Colon (tissue), 2 donors: ENCODE results near the gene ORM2.
"Not testable (repeated sequence)": the region's sequence is repeated elsewhere in the genome, so short reads cannot be mapped to it uniquely, and the experiment has no call there.

Experiments used
- FAIRE-seq: peaks from 2 replicates; lab custom pipeline; 2012; peaks lifted over from hg19 to GRCh38; lab: Jason Lieb, UNC
- donor health status: control.
- donor health status: control.

The ORM2 gene

DNA sequence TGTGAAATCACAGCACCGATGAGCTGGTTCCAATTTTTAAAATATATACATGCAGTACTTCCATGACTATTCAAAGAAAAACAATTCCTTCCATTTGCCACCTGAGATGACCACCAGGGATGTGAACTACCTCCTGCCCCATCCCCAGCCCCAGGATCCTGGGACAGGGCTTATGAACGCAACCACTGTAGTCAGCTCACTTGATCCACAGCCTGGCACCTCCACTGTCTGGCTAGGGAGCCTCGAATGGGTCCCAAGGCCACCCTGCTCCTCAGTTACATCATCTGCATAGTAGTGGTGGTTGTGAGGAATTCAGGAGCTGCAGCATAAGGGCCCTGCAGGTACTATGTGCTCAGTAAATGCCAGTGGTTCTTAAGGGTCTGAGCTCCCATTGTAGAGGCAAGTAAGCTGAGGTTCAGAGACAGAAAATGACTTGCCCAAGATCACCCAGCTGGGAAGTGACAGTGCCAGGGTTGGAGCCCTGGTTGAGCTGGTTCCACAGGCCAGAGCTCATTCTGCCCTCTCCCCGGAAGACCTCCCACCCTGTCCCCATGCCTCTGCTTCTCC lies 2.9 kb downstream of the ORM2 start:
- not testable (repeated sequence) for FAIRE-seq

DNA sequence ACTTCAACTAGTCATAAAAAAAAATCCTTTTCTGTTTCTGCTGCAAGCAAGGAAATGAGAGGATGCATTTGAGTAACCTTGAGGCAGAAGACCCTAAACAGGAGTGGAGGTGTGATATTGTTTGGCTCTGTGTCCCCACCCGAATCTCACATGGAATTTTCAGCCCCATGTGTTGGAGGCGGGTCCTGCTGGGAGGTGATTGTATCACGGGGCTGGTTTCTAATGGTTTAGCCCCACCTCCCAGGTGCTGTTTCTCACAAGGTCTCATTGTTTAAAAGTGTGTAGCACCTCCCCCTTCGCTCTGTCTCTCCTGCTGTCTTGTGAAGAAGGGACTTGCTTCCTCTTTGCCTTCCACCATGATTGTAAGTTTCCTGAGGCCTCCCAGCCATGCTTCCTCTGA lies 4.0 kb downstream of the ORM2 start:
- not testable (repeated sequence) for FAIRE-seq

DNA sequence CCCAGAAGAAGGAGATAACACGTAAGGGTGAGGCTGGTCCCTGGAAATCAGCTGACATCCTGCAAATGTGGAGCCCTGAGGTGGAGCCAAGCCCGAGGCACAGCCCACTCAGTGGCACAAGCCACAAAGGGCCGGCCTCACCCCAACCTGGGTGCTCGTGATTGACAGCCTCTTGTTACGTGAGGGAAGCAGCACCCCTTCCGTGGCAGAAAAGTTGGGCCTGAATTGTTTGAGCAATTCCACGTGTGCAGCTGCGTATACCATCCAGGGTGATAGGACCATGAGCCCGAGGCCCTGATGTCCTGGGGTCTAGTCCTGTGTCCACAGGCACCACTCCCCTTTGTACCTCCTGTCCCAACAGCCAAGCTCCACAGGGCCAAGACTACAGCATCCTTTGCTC lies 4.8 kb downstream of the ORM2 start:
- no peak for FAIRE-seq

DNA sequence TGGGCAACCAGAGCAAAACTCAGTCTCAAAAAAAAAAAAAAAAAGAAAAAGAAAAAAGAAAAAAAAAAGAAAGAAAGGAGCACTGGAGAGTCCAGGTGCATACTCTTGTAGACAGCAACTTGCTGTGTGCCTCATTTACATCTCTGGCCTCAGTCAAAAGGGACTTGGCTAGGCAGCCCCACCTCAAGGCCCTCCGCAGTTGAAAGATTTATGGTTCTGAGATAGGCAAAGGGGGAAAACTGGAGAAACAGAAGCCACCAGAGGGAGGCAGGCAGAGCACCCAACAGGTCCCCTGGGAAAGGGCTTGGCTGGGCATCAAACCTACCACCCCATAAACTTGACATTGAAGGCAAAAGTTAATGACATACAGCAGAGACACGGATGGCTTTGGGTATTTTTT lies 6.1 kb downstream of the ORM2 start:
- FAIRE-seq, result no peak

DNA sequence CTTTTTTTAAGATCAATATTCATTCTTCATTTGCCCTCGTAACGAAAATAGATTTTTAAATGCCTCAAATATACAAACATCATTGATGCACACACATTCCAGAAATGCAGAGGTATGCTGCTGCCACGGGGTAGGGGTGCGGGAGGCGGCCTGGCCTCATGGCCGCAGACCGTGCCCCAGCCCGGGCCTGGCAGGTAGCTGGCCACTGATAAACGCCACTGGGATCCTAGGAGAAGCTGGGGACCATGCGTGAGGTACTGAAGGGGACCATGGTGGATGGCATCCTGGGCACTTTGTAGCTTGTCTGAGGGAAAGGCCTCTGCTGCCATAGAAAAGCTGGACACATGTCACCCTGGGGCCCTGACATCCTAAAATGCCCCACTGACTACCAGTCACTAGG lies 6.5 kb downstream of the ORM2 start:
- no peak for FAIRE-seq

DNA sequence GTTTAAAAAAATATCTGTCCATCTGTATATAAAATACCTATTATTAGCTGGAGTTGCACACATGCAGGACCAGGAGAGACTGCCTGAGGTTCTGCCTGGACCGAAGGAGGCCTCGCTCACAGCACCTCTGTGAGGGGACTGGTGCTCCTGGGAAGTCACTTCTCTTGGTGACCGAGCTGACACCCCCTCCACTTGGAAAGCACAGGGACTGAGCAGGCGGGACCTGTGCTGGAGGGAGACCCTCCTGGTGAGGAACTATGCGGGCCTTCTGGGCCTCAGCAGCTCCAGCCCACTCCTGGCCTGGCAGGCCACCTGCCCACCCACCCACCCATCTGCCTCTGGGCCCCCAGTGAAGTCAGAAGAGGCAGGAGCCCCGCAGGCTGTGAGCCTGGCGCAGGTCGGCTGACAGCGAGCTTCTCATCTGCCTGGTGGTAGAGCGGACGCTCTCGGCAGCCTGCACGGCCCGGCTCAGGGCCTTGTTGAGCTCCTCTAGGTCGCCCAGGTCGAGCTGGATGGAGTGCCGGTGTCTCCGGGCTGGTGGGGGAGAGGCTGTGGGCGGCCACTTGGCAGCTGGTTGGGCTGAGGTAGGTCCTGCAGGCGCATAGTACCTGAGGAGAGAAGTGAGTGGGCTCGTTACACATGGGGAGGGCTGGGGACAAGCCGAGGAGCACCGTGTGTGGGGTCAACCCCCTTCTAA lies 7.2 kb downstream of the ORM2 start:
- FAIRE-seq, result no peak

DNA sequence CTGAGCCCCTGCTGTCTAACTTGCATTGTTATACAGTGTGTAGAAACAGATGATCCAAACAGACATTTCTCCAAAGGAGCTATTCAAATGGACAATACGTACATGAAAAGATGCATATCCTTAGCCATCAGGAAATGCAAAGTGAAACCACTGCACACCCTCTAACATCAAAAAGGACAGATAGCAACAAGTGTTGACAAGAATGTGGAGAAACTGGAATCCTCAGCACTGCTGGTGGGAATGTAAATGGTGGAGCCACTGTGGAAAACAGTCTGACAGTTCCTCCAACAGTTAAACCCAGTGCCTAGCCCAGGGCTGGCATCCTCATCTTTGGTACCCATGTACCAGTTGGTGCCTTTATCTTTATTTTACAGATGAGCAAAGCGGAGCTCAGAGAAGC lies 8.5 kb downstream of the ORM2 start:
- no peak for FAIRE-seq

DNA sequence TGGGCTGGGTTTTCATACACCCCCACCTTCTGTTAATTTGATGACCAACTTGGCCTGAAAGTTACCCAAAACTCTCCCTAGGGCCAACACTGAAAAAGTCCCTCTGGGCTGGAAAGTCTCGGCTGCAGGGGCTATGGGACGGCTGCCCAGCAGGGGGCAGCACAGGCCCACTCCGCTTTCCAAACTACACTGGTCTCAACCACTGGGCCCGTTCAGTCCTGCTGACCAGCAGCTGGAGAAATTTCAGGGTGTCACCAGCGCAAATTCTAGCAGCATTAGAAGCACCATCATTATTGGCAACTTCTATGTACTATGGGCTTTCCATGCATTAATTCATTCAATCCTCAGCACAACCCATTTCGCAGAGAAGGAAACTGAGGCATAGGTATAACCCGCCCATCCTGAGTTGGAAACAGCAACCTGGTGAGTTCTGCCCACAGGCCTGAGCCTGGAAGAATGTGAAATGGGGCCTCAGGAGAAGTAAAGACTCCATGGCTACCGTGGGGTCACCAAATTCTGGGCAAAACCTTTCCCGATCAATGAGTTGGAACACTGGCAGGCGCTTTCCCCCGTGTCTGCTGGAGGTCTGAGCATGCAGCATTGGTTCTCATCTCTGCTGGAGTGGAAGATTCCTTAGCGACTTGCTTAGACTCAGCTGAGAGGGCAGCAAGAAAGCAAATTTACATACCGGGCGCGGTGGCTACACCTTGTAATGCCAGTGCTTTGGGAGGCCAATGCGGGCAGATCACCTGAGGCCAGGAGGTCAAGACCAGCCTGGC lies 9.7 kb downstream of the ORM2 start:
- FAIRE-seq, result no peak

DNA sequence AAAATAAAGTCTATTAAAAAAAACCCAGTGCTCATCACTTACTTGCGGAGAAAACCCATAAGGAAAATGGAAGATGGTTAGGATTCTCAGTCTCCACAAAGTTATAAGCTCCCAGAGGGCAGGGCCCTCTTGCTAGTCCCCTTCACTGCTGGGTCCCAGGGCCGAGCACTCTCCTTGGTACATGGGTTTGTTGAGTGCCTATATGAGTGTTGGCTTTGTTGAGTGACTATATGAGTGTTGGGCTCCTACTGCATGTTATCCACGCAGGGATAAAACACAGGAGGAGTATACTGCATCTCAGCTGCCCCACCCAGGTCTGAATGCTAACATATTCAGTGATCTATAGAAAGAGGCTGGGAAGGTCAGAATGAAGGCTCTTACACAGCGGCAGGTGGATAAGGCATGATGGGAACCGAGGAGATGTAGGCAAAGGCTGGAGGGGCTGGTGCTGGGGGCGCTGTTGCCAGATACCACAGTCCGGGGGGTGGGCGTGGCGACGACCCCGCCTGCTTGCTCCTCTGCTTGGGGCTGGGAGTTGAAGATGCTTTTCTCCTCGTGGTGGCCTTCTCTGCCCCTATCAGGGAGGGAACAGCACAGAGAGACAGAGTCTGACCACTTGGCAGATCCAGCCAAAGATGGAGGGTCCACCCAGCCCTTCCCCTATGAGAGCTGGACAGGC lies 11.6 kb downstream of the ORM2 start:
- no peak for FAIRE-seq

DNA sequence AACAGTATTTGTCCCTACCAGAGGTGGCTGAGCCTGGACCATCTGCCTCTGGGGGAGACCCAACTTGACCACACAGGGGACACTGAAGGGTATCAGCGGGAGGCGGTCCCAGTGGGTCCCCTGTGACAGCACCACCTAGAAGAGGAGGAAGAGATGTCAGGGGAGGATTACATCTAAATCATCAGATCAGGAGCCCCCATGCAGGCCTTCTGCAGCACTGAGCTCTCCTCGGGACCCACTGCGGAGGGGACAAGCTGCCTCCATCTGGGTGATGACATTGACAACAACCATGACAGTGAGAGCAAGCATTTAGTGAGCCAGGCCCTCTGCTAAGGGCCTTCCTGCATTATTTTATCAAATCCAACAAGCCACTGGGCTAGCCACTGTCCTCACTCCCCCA lies 12.3 kb downstream of the ORM2 start:
- FAIRE-seq, result no peak

DNA sequence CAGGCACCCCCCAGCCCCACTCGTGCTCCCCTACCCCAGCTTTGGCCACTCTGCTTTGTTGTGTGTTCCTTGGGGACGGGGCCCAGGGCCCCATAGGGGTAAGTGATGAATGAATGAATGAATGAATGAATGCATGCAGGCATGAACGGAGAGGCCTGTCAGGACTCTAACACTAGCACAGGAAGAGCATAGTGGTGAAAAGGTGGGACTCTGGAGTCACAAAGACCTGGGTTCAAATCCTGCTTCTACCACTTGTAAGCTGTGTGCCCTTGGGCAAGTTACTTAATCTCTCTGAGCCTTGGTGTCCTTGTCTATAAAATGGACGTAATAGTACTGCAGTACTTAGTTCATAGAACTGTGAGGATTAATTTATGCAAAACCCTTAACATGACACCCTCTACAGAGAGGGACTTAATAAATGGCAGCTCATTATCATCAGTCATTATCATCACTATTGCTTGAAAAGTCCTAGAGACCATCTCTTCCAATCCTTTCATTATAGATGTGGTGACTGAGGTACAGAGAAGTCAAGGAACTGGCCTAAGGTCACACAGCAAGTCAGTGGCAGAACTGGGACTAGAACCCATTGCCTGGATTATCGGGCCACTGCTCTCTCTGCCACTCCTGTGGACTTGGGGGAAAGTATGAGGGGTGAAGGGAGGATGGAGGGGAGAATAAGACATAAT lies 13.2 kb downstream of the ORM2 start:
- FAIRE-seq, result no peak

DNA sequence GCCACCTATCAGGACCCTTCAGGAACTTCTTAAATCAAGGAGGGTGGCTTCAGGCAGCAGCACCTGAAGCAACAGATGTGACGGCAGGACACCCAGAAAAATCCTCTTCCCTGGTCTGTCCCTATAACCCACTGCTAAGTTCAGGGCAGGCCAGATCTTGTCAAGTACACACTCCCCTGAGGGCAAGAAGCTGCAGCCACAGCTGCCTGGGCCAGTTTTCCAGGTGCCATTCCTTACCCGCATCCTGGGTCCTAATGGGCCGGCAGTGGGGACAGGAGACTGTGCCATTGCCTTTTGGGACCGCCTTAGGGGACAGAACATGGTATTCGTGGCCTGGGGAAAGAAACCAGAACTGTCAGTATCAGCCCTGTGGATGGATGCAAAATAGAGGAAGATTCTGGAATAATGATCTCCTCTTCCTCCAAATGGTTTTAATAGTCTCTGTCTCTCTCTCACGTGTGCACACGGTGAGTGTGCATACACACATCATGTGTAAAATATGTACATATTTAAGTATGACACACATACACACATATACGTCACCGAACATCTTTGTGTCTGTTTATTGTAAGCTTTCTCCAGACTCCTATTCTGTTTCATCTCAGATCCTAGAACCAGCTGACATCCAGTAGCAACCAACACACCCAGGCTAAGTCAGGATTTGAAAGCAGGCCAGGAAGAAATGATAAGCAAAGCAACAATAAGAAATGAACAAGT lies 14.0 kb downstream of the ORM2 start:
- no peak for FAIRE-seq

DNA sequence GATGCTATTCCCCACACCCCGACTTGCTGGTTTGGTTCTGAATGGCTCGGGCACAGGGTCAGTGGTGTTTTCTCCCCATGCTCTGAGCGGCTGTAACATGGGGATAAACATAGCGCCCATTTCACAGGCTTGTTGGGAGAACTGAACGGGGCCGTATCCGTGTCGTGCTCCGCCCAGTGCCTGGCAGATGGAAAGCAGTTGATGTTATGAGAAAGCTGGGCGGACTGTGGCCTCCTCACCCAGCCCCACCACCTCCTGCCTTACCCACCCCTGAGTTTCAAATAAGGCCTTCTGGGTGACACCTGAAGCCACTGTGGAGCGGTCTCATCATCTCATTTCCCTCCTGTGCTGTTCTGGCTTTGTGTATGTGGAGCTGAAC lies 14.5 kb downstream of the ORM2 start:
- FAIRE-seq, result no peak

DNA sequence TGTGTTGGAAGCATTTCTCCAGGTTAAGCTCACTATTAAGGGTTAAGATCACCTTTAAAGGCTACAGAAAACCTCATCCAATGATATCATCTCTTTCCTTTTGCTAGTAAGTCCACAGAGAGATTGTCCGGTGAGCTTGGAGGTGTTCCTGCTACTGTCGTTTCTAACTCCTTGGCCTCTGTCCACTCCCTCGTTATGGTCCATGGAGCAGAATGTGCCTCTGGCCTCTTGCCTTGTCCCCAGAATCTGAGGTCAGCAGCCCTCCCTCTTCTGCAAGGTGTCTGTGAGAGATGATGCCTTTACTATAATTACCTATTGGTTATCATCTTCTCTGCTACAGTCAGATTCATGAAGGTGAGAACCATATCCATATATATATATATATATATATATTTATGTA lies 15.0 kb downstream of the ORM2 start:
- FAIRE-seq, result no peak

DNA sequence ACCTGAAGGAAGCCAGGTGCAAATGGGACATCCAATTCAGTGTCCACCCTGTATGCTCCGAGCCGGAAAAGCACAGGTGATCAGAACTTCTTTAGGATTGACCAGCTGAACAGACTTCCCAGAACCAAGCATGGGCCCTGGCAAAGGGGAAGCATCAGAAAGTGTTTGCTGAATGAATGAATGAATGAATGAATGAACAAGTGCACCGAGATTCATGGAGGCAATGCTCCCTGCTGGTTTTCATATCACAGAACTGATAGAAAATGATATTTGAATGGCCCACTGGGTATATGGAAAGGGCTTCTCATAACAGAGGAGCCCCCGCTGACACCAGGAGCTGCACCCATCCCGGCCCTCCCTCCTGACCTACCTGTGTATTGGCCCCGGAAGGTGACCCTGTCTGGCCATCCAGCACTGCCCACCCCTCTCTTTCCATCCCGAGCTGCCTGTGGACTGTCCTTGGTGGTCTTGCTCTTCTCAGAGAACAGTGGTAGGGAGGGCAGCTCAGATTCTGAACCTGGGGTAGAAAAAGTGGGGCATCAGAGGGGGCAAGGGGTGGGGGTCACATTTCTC lies 15.9 kb downstream of the ORM2 start:
- no peak for FAIRE-seq

DNA sequence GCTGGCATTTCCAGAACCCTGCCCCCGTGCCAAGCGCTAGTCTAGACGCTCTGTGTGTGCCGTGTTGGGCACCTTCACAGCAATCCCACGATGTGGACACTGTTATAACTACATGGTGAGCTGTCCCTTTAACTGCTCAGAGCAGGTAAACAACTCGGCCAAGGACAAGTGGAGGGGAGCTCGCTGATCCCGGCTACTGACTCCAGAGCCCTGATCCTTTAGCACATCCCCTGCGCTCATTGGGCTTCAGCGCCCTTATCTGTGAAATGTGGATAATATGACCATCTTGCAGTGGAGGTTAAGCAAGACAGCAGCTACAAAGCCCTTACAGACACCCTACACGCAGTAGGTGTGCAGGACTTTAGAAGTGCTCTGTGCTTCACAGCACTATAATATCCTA lies 16.5 kb downstream of the ORM2 start:
- no peak for FAIRE-seq

DNA sequence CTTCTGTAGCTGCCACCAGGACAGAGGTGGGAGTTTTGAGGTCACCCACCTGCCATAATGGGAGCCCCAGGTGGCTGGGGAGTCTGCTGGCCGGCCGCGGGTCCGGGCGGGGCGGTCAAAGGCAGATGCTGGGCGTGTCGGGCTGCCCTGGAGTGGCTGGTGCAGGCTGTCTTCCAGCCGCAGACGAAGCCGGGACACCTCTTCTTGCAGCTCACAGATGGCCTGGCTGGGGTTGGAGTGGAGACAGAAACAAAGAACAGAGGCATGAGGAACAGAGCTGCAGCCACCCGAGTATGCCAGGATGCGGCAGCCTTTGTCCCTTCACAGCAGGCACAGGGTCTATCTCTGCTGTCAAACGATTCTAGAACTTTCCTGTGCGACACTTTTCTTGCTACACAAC lies 18.0 kb downstream of the ORM2 start:
- no peak for FAIRE-seq

DNA sequence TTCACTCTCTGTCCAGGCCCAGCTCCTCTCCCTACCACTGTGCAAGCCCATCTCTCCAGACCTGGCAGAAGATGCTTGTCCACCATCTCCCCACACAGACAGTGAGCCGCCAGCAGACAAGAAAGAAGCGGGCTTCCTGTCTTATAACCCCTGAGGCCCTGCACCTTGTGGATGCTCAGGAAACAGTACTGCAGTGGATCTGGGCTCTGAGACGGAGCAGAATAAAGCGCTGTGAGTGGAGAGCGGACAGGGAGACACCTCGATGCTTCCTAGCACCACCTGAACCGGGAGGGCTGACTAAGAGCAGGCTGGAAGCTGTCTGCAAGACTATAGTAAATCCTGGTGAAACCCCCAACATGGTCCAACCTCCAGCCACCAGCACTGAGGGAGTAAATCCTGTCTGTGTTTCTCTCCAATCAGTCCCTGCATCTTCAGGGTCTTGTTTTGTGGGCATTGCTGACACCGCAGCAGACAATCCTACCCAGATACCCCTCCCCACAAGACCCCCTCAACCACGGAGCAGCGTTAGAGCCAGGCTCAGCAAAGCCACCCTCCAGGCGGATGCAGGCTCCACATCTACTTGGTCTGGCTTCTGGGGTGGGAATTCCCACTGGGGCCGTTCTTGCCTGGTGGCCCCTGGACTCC lies 18.7 kb downstream of the ORM2 start:
- no peak for FAIRE-seq

DNA sequence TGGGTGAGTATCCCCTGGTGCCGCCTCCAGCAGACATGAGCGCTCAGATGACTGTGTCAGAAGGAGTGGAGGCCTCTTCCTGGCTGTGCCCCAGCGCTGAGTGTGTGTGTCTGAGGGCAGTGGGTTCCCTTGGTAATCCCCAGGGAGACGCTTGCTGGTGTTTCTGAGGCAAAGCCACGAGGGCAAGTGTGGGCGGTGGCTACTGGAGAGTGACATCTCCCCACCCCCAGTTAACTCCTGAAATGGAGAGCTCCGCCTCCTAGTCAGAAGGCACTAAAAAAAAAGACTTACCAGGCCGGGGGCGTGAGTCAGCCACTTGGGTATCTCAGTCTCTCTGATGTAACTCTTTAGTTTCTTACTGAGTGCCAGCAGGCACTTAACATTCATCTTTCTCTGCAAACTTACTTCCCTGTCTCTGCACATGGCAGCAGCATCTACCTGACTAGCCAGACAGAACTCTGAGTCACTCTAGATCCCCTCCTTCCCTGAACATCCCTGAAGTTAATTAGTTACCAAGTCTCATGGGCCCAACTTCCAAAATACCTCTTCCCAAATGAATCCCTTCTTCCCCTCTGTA lies 19.3 kb downstream of the ORM2 start:
- FAIRE-seq, result no peak

DNA sequence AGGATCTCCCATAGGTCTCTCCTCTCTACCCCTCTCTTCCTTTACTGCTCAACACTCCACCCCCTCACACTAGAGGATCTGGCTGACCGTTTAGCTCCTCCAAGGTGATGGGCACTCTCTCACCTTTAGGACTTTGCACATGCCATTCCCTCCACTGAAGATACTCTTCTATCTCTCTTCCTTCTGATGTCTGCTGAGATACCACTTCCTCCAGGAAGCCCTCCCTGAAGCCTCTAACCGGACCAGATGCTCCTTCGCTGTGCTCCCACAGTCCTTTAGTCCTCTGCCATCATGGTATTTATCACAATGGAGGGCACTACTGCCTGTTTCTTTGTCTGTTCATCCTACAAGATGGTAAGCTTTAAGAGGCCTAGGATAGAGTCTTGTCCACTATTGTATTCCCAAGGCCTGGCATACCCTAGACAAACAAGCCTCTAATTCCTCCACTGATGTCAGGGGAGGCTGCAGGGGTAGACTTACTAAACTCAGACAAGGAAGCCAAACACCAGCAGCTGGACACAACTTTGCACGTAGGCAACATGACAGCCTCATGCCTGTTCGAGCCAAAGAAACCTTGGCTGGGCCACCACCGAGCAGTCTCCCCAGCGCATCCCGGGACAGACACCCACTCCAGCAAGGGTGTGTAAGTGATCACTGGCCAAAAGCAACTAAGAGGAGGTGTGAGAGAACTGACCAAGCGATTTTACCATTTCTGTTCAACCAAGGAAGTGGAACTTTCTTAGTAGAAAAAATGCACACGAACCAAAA lies 20.2 kb downstream of the ORM2 start:
- FAIRE-seq, result no peak
